Karpas-422 (cell line): ENCODE data around the gene IAH1. TPM values are rescaled to one million over a fixed set of nuclear protein-coding genes. Genes with fewer than 3 reads are reported as not detected.
A peak's percentile ranks its signal among the peaks of the same experiment; 100 is the strongest.

Experiments used
- DNase-seq: peaks from one replicate; pipeline ENCODE4 v3.0.0-alpha.2; 2015
- H2AFZ ChIP-seq: fragments of 200-600 bp; sonication (generic); 2 replicates; pipeline ENCODE4 v1.6.1; 2014; ENCODE audit warnings: antibody characterized with exemption, low read length, mixed read lengths
- H3K27ac ChIP-seq: fragments of 200-600 bp; sonication (generic); 2 replicates; pipeline ENCODE4 v1.5.1; 2014; ENCODE audit warnings: mild to moderate bottlenecking, low read length, moderate library complexity
- H3K27me3 ChIP-seq: fragments of 200-600 bp; sonication (generic); 2 replicates; pipeline ENCODE4 v1.6.1; 2014; ENCODE audit warnings: low read length, mixed read lengths
- H3K36me3 ChIP-seq: fragments of 200-600 bp; sonication (generic); 2 replicates; pipeline ENCODE4 v1.6.1; 2014; ENCODE audit warnings: low read length, mixed read lengths; ENCODE audit not compliant: insufficient read depth
- H3K4me1 ChIP-seq: fragments of 200-600 bp; sonication (generic); 2 replicates; pipeline ENCODE4 v1.6.1; 2014; ENCODE audit warnings: mild to moderate bottlenecking, low read length, mixed read lengths
- H3K4me2 ChIP-seq: fragments of 200-600 bp; sonication (generic); 2 replicates; pipeline ENCODE4 v1.6.1; 2014; ENCODE audit warnings: low read length, low read depth, mild to moderate bottlenecking; ENCODE audit not compliant: poor library complexity, severe bottlenecking
- H3K4me3 ChIP-seq: fragments of 200-600 bp; sonication (generic); 2 replicates; pipeline ENCODE4 v1.5.1; 2014; ENCODE audit warnings: mild to moderate bottlenecking, antibody characterized with exemption, low read length, mixed read lengths
- H3K79me2 ChIP-seq: fragments of 200-600 bp; sonication (generic); 2 replicates; pipeline ENCODE4 v1.6.1; 2014; ENCODE audit warnings: mild to moderate bottlenecking, low read length, mixed read lengths
- H3K9ac ChIP-seq: fragments of 200-600 bp; sonication (generic); 2 replicates; pipeline ENCODE4 v1.6.0; 2014; ENCODE audit warnings: low read length
- H3K9me2 ChIP-seq: fragments of 200-600 bp; sonication (generic), shearing (Covaris generic); replicated peaks from 2 replicates; pipeline ENCODE4 v1.6.0; 2014; ENCODE audit warnings: mild to moderate bottlenecking, low read length, moderate library complexity; ENCODE audit not compliant: insufficient read depth
- H3K9me3 ChIP-seq: fragments of 300-700, 200-600 bp; sonication (generic); 2 replicates; pipeline ENCODE4 v1.6.1; 2014; ENCODE audit warnings: low read length, mixed read lengths
- H4K20me1 ChIP-seq: fragments of 200-600 bp; sonication (generic); 2 replicates; pipeline ENCODE4 v1.6.1; 2014; ENCODE audit warnings: mild to moderate bottlenecking, antibody characterized with exemption, low read length, low read depth; ENCODE audit not compliant: insufficient read depth
- total RNA-seq: library from RNA; depleted of rRNA; stranded (reverse); fragments of >200 nt; shearing (Covaris generic); gene quantifications from 2 replicates; pipeline ENCODE4 v1.2.3, GENCODE V29; 2014; ENCODE audit warnings: low replicate concordance

IAH1 gene
- total RNA-seq, 1 experiment from 2014 or later, result 69.5 TPM

GRCh38 chr2:9519250-9519649 is 44.9 kb downstream of the IAH1 start:
- H3K4me2 ChIP-seq, result no peak overlapping the region
- H3K27me3 ChIP-seq, result no peaks in the 10 kb centered on the region
- no peaks in the 10 kb centered on the region for H4K20me1 ChIP-seq
- H3K4me3 ChIP-seq, result no peak overlapping the region
- peaks cover 67% of the 10 kb centered on the region for H3K36me3 ChIP-seq
- no peak for DNase-seq
- H3K9me3 ChIP-seq, result no peaks in the 10 kb centered on the region
- H3K79me2 ChIP-seq, result peaks cover 42% of the 10 kb centered on the region
- no peaks in the 10 kb centered on the region for H3K9me2 ChIP-seq
- H3K4me1 ChIP-seq, result no peaks in the 10 kb centered on the region
- no peak overlapping the region for H3K9ac ChIP-seq
- no peak overlapping the region for H2AFZ ChIP-seq
- no peak overlapping the region for H3K27ac ChIP-seq

- peaks cover 71% of the 10 kb centered on the region for H3K36me3 ChIP-seq
Observed at GRCh38 chr2:9524291-9524690, 49.9 kb downstream of the IAH1 start.

GRCh38 chr2:9525266-9525665 is 50.9 kb downstream of the IAH1 start:
- no peak overlapping the region for H3K4me3 ChIP-seq

More at GRCh38 chr2:9524291-9524690, 49.9 kb downstream of the IAH1 start:
- Histone ChIP-seq H3K9me3 (no peaks in the 10 kb centered on the region), H3K9ac (no peak overlapping the region), H2AFZ (no peak overlapping the region), H3K79me2 (peaks cover 53% of the 10 kb centered on the region), H3K4me3 (no peak overlapping the region), H3K27me3 (no peaks in the 10 kb centered on the region), H3K4me1 (no peaks in the 10 kb centered on the region), H3K4me2 (no peak overlapping the region), H4K20me1 (no peaks in the 10 kb centered on the region), H3K27ac (no peak overlapping the region), H3K9me2 (no peaks in the 10 kb centered on the region)
- no peak for DNase-seq

DNA sequence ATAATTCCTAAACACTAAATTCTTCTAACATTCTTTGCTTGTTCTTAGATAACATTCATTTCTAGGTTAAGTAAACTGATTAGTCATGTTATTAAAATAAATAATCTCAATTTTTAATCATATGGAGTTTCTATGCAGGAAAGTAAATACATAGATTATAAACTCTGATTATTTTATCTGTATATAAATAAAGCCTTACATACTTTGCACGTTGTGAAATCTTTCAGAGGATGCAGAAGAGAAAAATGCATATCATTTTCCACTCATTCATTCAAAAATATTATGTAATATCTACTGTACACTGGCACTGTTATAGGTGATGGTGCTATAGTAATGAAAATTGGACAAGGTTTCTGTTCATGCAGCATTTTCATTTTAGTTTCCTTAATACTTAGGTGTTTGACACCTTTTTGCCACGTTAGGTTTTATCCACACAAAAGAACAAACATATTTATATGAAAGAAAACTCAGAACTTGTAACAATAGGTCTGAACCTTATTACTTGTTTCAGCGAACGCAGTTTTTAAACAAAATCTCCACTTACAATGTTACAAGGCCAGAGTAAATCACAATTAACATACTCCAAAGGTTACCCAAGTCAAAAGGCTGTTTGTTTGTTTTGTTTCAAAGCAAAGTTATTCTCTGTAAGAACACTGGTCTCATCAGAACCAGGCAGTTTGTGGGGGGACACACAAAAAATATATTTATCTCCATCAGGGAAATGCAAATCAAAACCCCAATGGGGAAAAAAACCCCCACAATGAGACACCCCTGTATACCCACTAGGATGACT is 53.8 kb downstream of the IAH1 start:
- no peak for DNase-seq
- Histone ChIP-seq H3K27me3 (no peaks in the 10 kb centered on the region), H3K9ac (no peak overlapping the region), H3K27ac (no peak overlapping the region), H3K79me2 (peaks cover 64% of the 10 kb centered on the region), H2AFZ (no peak overlapping the region), H3K4me3 (no peak overlapping the region), H3K36me3 (peaks cover 57% of the 10 kb centered on the region), H4K20me1 (no peaks in the 10 kb centered on the region), H3K4me1 (no peaks in the 10 kb centered on the region), H3K9me2 (no peaks in the 10 kb centered on the region), H3K9me3 (no peaks in the 10 kb centered on the region), H3K4me2 (no peak overlapping the region)

More at GRCh38 chr2:9525266-9525665, 50.9 kb downstream of the IAH1 start:
- Histone ChIP-seq H3K9me2 (no peaks in the 10 kb centered on the region), H2AFZ (no peak overlapping the region), H3K9ac (no peak overlapping the region), H3K4me1 (no peaks in the 10 kb centered on the region), H3K36me3 (peaks cover 70% of the 10 kb centered on the region), H3K27ac (no peak overlapping the region), H3K79me2 (peaks cover 56% of the 10 kb centered on the region), H3K27me3 (no peaks in the 10 kb centered on the region), H4K20me1 (no peaks in the 10 kb centered on the region), H3K4me2 (no peak overlapping the region), H3K9me3 (no peaks in the 10 kb centered on the region)
- no peak for DNase-seq

DNA sequence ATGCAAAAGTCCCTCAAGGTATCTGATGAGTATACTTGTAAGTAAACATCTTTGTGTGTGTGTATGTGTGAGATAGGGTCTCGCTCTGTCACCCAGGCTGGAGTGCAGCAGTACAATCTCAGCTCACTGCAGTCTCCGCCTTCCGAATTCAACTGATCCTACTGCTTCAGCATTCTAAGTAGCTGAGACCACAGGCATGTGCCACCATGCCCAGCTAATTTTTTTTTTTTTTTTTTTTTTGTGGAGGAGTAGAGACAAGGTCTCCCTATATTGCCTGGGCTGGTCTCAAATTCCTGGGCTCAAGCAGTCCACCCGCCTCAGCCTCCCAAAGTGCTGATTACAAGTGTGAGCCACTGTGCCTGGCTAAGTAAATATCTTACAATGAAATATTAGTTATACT is 58.1 kb downstream of the IAH1 start:
- H3K36me3 ChIP-seq, result peaks cover 65% of the 10 kb centered on the region; the same call in 1 of the 2 replicates
- no peak overlapping the region for H3K4me2 ChIP-seq
- peaks cover 87% of the 10 kb centered on the region for H3K79me2 ChIP-seq
- no peak for DNase-seq
- H4K20me1 ChIP-seq, result no peaks in the 10 kb centered on the region
- no peaks in the 10 kb centered on the region for H3K9me2 ChIP-seq
- H3K9ac ChIP-seq, result no peak overlapping the region
- no peak overlapping the region for H2AFZ ChIP-seq
- H3K4me3 ChIP-seq, result no peak overlapping the region
- no peaks in the 10 kb centered on the region; the same call in 1 of the 2 replicates for H3K4me1 ChIP-seq
- H3K27me3 ChIP-seq, result no peaks in the 10 kb centered on the region
- no peaks in the 10 kb centered on the region for H3K9me3 ChIP-seq
- H3K27ac ChIP-seq, result no peak overlapping the region

- Histone ChIP-seq H3K9ac (no peak overlapping the region), H3K36me3 (peaks cover 53% of the 10 kb centered on the region; the same call in 1 of the 2 replicates), H3K79me2 (peaks cover 90% of the 10 kb centered on the region), H3K27me3 (no peaks in the 10 kb centered on the region), H3K27ac (no peak overlapping the region), H3K9me3 (no peaks in the 10 kb centered on the region), H2AFZ (no peak overlapping the region), H3K4me1 (peaks cover 8% of the 10 kb centered on the region), H3K4me3 (no peak overlapping the region), H3K4me2 (no peak overlapping the region), H3K9me2 (no peaks in the 10 kb centered on the region), H4K20me1 (no peaks in the 10 kb centered on the region)
- no peak for DNase-seq
Observed at GRCh38 chr2:9533663-9534062, 59.3 kb downstream of the IAH1 start.

DNA sequence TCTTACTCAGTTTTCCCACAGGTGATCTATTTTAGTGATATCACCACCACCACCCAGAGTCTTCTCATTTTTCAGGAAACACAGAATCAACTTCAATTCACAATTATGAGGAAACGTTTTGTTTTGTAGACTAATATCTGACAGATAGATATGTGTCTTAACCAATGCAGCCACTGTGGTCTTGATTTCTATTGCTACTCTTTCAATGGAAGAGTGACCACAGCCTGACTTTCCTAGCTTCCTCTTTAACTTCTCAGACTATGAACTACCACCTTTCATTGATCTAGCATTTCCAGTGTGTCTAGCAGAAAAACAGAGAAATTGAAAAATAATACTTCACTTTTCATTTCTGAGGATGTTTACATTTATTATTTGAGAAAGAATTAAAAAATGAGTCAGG is 60.8 kb downstream of the IAH1 start:
- no peak for DNase-seq
- Histone ChIP-seq H3K79me2 (peaks cover 88% of the 10 kb centered on the region), H3K9me3 (no peaks in the 10 kb centered on the region), H3K9ac (no peak overlapping the region), H4K20me1 (no peaks in the 10 kb centered on the region), H3K4me3 (no peak overlapping the region), H3K27me3 (no peaks in the 10 kb centered on the region), H3K4me1 (peaks cover 23% of the 10 kb centered on the region), H3K9me2 (no peaks in the 10 kb centered on the region), H3K36me3 (peaks cover 44% of the 10 kb centered on the region; the same call in 1 of the 2 replicates), H3K27ac (peak overlapping the region; percentile 14; the same call in 1 of the 2 replicates), H2AFZ (no peak overlapping the region), H3K4me2 (no peak overlapping the region)

DNA sequence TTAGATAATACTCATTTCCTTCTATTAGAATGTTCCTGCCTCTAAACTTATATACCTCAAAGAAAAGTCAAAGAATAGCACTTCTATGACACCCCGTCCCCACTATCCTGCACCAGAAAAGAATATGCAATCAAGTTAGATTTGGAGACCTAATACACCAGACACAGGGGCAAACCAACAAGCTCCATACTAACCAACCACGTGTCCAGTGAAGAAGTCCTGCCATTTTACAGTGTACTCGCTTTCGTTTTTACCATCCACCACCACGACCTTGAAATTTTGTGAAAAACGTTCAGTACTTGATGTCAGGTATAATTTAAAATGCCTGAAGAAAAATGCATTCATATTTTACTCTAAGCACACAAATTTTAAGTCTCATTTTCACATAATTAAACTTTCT is 62.2 kb downstream of the IAH1 start:
- no peaks in the 10 kb centered on the region for H3K9me3 ChIP-seq
- peaks cover 37% of the 10 kb centered on the region for H3K4me1 ChIP-seq
- no peak for DNase-seq
- H3K4me2 ChIP-seq, result no peak overlapping the region
- no peak overlapping the region for H3K9ac ChIP-seq
- no peaks in the 10 kb centered on the region for H4K20me1 ChIP-seq
- no peak overlapping the region for H3K4me3 ChIP-seq
- peaks cover 47% of the 10 kb centered on the region for H3K36me3 ChIP-seq
- H2AFZ ChIP-seq, result no peak overlapping the region
- peaks cover 91% of the 10 kb centered on the region for H3K79me2 ChIP-seq
- H3K9me2 ChIP-seq, result no peaks in the 10 kb centered on the region
- no peaks in the 10 kb centered on the region for H3K27me3 ChIP-seq
- peak overlapping the region; percentile 2; the same call in 1 of the 2 replicates for H3K27ac ChIP-seq
